ENCODE measurements around the gene CFAP74.
"Not testable (repeated sequence)": the region's sequence is repeated elsewhere in the genome, so short reads cannot be mapped to it uniquely, and the experiment has no call there.

The CFAP74 gene

GRCh38 chr1:1943834-1944570 is 59.6 kb downstream of the CFAP74 start:
- peak in 1 of 2 experiments; percentile 21 for DNase-seq

GRCh38 chr1:1942753-1943656 is 60.6 kb downstream of the CFAP74 start:
- DNase-seq: no peak

- no peak for DNase-seq
Measured at GRCh38 chr1:1941868-1942752, 61.5 kb downstream of the CFAP74 start.

- DNase-seq: no peak
Measured at GRCh38 chr1:1941211-1941841, 62.3 kb downstream of the CFAP74 start.

GRCh38 chr1:1940123-1940425 is 63.5 kb downstream of the CFAP74 start:
- no peak for DNase-seq

GRCh38 chr1:1939296-1940122 is 64.1 kb downstream of the CFAP74 start:
- no peak for DNase-seq

- DNase-seq: no peak
Measured at GRCh38 chr1:1938613-1939295, 64.8 kb downstream of the CFAP74 start.

GRCh38 chr1:1938276-1938573 is 65.4 kb downstream of the CFAP74 start:
- no peak for DNase-seq

GRCh38 chr1:1937549-1938275 is 65.9 kb downstream of the CFAP74 start:
- DNase-seq: no peak

GRCh38 chr1:1937061-1937460 is 66.5 kb downstream of the CFAP74 start:
- DNase-seq: no peak

GRCh38 chr1:1934848-1935247 is 68.7 kb downstream of the CFAP74 start:
- DNase-seq: not testable (repeated sequence)

GRCh38 chr1:1929639-1930545 is 73.7 kb downstream of the CFAP74 start:
- no peak for DNase-seq

GRCh38 chr1:1929102-1929638 is 74.4 kb downstream of the CFAP74 start:
- DNase-seq: no peak

GRCh38 chr1:1928231-1929101 is 75.1 kb downstream of the CFAP74 start:
- no peak for DNase-seq

GRCh38 chr1:1927751-1928150 is 75.8 kb downstream of the CFAP74 start:
- no peak for DNase-seq

- no peak for DNase-seq
Measured at GRCh38 chr1:1926886-1927660, 76.5 kb downstream of the CFAP74 start.

- DNase-seq: no peak
Measured at GRCh38 chr1:1926346-1926811, 77.2 kb downstream of the CFAP74 start.
